ENCODE data around the gene NFIC.

DNA sequence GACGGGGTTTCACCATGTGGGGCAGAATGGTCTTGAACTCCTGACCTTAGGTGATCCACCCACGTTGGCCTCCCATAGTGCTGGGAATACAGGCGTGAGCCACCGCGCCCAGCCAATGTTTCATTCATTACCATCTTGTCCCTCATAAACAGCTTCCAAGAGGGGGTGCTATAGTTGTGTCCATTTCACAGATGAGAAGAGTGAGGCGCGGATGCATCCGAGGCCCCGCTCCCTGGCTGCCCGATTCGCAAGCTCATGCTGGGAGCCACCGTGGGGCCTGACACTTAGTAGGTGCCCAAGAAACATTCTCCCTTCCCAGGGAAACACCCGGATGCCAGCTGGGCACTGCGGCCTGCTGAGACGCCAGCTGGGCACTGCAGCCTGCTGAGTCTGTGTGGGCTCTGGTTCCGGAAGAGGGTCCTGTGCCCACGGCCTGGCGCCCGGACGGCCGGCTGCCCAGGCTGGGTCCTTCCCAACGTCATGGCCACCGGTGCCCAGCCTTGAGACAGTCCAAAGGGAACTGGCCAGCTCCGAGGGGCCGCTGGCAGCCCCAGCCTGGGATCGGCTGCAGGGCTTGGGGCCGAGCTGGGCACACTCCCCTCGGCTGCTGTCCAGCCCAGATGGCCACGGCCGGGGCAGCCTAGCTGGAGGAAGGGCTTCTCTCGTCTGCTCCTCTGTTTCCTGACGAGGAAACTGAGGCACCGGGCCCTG, 54.7 kb downstream of the NFIC start:
- no peak for TF ChIP-seq POLR2A (IDR thresholded peaks at IDR 0.05)
- TF ChIP-seq, protein P1, sequence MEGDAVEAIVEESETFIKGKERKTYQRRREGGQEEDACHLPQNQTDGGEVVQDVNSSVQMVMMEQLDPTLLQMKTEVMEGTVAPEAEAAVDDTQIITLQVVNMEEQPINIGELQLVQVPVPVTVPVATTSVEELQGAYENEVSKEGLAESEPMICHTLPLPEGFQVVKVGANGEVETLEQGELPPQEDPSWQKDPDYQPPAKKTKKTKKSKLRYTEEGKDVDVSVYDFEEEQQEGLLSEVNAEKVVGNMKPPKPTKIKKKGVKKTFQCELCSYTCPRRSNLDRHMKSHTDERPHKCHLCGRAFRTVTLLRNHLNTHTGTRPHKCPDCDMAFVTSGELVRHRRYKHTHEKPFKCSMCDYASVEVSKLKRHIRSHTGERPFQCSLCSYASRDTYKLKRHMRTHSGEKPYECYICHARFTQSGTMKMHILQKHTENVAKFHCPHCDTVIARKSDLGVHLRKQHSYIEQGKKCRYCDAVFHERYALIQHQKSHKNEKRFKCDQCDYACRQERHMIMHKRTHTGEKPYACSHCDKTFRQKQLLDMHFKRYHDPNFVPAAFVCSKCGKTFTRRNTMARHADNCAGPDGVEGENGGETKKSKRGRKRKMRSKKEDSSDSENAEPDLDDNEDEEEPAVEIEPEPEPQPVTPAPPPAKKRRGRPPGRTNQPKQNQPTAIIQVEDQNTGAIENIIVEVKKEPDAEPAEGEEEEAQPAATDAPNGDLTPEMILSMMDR (IDR thresholded peaks at IDR 0.05) = no peak
